HG02938 (cell line): ENCODE results near the gene SOAT1.
"Not testable (repeated sequence)": the region's sequence is repeated elsewhere in the genome, so short reads cannot be mapped to it uniquely, and the experiment has no call there.

Source experiments
- ATAC-seq: cut with Tn5 transposase; IDR thresholded peaks from one replicate; pipeline ENCODE4 v1.9.1; 2021; ENCODE audit warnings: mild to moderate bottlenecking, moderate library complexity; ENCODE audit not compliant: unreplicated experiment

The SOAT1 gene

GRCh38 chr1:179293340-179294327 is at the start of gene SOAT1:
Gene SOAT1, plus strand, starts transcription at chr1:179293797. Its CDS starts 8,888 bp downstream, at chr1:179302685.
- ATAC-seq, result peak; percentile 94

DNA sequence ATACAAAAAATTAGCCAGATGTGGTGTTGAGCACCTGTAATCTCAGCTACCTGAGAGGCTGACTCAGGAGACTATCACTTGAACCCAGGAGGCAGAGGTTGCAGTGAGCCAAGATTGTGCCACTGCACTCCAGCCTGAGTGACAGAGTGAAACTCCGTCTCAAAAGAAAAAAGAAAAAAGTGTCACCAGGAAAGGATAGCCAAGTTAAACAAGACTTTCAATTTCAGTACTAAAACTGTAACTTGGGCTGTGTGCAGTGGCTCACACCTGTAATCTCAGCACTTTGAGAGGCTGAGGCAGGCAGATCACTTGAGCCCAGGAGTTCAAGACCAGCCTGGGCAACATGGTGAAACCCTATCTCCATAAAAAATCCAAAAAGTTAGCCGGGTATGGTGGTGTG is 48.2 kb upstream of the SOAT1 start:
- ATAC-seq, result not testable (repeated sequence)

DNA sequence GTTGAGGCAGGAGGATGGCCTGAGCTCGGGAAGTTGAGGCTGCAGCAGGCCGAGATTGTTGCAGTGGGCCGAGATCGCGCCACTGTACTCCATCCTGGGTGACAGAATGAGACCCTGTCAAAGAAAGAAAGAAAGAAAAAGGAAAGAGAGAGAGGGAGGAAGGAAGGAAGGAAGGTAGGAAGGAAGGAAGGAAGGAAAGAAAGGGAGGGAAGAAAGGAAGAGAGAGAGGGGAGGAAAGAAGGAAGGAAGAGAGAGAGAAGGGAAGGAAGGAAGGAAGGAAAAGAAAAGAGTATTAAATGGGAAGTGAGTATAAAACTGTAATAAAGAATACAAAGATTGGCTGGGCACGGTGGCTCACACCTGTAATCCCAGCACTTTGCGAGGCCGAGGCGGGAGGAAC is 45.7 kb upstream of the SOAT1 start:
- no peak for ATAC-seq

DNA sequence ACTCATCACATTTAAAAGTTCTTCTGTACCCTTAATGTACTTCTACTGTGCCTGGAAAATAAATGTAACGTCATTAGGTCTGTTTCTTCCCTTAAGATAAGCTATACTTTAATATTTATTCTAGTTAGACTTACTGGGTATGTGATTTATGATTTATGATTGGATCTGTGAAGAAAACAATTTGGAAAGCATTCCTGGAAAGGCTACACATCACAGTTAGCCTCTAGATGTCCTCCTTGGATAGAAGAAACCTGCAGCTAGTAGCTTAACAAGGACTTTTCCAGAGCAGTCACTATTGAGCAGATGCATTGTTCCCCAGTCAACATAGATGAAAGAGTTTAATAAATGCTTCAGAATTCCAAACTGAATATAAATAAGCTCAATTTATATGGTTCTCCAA is 41.9 kb upstream of the SOAT1 start:
- no peak for ATAC-seq

DNA sequence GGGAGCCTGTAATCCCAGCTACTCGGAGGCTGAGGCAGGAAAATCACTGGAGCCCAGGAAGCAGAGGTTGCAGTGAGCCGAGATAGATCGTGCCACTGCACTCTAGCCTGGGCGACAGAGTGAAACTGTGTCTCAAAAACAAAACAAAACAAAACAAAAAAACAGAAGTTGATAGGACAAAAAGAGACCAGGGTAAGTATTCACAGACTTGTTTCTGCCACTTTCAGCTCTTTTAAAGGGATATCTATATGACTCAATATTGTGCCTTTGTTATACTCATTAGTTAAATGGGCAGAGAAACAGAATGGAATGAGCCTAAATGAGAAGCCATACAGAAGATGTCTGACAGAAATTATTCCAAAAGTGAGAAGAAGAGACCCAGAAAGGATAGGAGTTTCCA is 41.0 kb upstream of the SOAT1 start:
- ATAC-seq, result no peak

- ATAC-seq, result no peak
Observed at GRCh38 chr1:179253286-179253972, 40.2 kb upstream of the SOAT1 start.

DNA sequence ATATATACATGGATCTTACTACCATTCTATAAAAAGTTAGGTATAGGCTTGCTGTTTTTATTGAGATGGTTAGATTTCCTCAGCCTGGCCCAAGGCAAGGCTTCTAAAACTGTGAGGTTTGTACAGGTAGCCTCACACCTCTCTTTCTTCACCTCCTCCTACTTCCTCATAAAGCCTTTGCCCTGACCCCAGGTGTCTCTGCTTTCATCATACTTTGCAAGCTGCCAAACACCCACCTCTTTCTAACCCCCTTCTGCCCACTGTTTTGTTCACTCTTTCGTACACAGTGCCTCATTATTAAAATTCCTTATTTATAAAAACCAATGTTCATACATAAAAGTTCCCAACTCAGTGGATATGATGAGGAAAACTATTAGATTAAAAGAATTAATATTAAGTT is 31.4 kb upstream of the SOAT1 start:
- ATAC-seq, result no peak

DNA sequence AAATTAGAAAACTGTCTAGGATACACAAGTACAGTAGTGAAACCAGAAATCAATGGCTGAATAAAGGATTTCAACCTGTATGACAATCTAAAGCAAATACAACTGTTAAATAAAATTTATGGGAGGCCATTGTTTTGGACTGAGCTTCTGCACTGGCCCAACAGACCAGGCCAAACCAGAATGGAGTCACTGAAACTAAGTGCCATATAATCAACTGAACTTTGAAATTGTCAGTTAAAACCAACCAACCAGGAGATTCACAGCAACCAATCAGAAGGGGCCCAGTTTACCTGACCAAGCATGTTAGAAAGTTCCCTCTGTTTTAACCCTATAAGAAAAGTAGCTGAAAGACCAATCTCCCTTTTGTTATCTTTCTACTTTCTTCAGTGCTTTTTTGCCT is 30.5 kb upstream of the SOAT1 start:
- no peak for ATAC-seq

GRCh38 chr1:179264507-179264906 is 29.1 kb upstream of the SOAT1 start:
- ATAC-seq, result no peak

DNA sequence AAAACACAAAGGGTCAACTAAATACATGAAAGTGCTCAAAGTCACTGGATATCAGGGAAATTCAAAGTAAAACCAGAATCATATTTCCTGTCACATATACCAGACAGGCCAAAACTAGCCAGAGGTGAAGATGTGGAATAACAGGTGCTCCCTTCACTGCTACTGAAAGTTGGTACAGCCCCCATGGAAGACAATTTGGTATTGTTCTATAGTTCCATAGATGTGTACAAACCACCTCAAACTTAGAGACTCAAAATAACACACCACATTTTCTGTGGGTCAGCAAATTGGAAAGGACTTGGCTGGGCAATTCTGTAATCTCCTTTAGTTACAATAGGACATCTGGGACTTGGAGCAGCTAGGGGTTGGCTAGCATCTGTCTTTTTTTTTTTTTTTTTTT is 24.5 kb upstream of the SOAT1 start:
- no peak for ATAC-seq

DNA sequence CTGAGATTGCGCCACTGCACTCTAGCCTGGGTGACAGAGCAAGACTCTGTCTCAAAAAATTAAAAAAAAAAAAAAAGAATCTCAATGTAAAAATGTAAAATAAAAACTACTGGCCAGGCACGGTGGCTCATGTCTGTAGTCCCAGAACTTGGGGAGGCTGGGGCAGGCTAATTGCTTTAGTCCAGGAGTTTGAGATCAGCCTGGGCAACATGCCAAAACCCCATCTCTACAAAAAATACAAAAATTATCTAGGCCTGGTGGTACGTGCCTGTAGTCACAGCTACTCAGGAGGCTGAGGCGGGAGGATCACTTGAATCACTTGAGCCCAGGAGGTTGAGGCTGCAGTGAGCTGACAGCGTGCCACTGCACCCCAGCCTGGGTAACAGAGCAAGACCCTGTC is 19.2 kb upstream of the SOAT1 start:
- ATAC-seq, result not testable (repeated sequence)

DNA sequence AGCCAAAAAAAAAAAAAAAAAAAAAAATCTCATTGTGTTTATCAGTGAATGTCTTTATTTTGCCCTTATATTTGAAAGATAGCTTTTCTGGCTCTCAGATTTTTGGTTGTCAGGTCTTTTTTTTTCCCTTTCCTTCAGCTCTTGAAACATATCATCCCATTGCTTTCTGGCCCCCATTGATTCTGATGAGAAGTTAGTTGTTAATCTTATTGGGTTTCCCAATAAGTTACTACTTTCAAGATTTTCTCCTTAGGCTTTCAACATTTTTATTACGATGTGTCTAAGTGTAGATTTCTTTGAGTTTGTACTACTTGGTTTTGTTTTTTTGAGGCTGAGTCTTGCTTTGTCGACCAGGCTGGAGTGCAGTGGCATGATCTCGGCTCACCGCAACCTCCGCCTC is 14.7 kb upstream of the SOAT1 start:
- ATAC-seq, result no peak

DNA sequence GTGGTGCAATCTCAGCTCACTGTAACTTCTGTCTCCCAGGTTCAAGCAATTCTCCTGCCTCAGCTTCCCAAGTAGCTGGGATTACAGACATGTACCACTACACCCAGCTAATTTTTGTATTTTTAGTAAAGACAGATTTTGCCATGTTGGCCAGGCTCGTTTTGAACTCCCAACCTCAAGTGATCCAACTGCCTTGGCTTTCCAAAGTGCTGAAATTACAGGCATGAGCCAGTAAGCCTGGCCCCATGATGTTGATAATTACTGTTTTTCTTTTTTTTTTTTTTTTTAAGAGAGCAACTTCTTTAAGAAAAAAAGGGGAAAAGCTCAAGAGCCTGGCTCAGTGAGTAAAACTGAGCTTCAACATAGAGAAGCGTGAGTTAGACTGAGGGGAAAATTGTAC is 9.6 kb upstream of the SOAT1 start:
- ATAC-seq, result no peak

DNA sequence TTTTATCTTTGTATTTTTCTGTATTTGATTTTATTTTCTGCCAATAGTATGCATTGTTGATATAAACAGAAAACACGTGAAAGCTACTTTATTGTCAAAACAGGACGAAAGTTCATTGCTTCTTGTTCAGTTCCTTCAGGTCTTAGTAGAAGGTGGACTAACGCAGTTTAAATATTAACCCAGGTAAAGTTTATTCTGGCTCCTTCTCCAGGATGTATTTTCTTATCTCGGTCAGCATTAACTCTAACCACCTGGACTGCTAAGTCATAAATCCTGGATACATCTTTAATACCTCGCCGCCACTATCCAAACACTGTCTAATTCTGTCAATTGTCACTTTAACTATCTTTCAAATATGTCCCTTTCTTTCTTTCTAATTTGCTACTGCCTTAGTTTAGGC is 5.7 kb upstream of the SOAT1 start:
- no peak for ATAC-seq

GRCh38 chr1:179288977-179289376 is 4.6 kb upstream of the SOAT1 start:
- no peak for ATAC-seq

DNA sequence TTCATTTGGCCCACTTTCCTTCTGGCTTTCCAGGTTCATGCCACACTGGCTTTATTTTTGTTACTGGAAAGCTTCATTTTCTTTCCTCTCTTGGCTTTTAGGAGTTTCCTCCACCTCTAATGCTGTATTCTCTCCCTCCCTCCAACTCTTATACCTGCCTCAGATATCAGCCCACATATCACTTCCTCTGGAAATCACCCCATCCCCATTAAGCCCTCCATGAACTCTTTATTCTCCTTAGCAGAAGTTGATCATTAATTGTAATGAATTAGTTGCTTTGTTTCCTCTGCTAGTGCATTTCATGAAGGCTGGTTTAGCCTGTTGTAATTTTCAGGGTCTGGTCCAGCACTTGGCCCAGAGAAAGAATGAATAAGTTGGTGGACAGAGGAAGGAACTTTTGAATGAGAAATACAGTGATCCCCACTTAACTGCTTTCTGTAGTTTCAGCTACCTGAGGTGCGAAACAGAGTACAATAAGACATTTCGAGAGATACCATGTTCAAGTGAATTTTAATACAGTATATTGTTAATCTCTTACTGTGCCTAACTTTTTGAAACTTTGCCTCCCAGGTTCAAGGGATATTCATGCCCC is 1.7 kb downstream of the SOAT1 start:
- ATAC-seq, result no peak

DNA sequence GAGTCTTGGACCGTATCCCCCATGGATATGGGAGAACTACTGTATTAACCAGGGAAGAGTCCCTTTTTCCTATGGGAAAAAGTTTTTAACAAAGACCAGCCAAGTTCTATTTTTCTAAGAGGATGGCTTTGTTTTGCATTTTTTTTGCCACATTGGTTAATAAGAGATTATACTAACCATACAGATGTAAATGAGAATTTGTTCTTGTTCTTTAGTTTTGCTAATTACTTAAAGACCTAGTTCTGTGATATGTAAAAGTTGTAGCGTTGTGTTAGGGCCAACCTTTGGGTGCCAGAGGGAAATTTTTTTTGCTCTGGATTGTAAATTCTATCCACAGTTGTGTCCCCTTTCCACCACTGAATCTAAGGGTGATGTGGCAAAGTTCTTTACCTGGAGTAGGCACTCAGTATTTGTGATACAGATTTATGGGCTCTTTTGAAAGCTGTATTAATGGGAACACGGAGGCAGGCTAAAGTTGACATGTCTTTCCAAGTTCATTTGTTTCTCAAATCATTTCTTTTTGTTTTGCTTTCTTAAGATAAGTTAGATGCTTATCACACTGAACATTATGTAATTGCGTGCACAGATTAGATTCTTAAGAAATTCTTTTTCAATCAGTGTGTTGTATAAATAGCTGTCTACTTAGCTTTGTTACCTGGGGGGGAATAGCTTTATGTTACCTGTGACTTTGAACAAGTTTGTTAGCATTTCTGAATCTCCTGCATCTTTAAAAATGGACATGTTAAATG is 2.9 kb downstream of the SOAT1 start:
- no peak for ATAC-seq

GRCh38 chr1:179297105-179297378 is 3.4 kb downstream of the SOAT1 start:
- no peak for ATAC-seq

GRCh38 chr1:179298952-179299351 is 5.4 kb downstream of the SOAT1 start:
- ATAC-seq, result peak; percentile 90

DNA sequence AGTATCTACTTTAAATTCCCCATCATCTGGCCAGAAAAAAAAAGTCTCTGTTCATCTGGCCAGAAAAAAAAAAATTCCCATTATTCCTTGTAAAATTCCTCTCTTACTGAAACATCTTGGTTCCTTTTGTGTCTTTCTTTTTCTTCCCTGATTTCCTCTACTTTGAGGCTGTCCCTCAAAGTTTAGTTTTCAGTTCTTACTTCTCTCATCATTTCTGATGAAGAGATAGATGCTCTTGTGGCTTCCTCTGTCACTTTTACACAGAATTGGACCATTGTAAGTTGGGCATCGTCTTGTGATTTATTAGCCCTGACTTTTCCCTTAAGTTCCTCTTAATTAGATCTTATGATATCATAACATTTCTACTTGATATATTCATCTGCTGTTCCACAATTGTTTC is 6.5 kb downstream of the SOAT1 start:
- no peak for ATAC-seq

- no peak for ATAC-seq
Observed at GRCh38 chr1:179302070-179302469, 8.5 kb downstream of the SOAT1 start.
